ENCODE data around the gene TEX51.
A peak's percentile ranks its signal among the peaks of the same experiment; 100 is the strongest.

TEX51 gene

DNA sequence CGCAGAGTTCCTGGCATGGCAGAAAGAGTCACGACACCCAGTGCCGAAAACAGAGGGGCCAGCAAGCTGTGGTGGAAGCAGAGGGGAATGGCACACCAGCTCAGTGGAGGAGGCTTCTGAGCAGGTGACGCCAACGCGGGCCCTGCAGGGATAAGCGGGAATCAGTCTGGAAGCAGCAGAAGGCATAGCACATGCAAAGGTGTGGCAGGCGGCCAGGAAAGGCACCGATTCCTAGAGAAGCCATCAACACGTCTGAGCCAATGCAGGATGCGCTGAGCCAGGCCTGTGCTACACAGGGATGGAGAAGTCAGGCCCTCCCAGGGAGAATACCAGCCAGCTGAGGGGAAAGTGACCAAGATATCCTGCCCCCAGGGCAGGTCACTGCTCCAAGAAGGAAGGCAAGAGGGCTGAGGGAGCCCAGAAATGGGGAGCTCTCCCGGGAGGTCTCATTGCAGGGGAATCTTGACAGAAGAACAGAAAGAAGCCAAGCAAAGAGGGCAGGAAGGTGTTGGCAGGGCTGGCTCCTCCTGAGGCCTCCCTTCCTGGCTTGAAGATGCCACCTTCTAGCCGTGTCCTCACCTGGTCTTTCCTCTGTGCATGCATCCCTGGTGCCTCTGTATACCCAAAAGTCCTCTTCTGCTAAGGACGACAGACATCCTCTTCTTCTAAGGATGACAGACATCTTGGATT, 16.3 kb downstream of the TEX51 start:
- DNase-seq (ENCODE audit: low read depth) = no peak

DNA sequence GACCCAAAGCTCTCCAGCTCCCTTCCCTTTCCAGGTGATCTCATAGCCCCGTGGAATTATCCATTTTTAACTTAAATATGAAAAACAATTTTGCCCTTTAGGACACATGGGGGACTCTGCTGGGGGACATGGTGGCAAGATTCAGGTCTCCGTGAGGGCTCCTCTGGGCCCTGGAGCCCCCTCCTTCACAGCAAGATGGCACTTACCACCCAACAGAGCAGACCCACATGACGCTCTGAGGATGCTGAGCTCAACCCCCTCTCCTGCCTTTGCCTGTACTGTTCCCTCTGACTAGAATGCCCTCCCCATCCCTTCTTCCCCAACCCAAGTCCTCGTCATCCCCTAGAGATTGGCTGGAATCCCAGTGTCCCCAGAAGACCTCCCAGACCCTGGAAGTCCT, 17.2 kb downstream of the TEX51 start:
- no peak for DNase-seq (ENCODE audit: low read depth)

DNA sequence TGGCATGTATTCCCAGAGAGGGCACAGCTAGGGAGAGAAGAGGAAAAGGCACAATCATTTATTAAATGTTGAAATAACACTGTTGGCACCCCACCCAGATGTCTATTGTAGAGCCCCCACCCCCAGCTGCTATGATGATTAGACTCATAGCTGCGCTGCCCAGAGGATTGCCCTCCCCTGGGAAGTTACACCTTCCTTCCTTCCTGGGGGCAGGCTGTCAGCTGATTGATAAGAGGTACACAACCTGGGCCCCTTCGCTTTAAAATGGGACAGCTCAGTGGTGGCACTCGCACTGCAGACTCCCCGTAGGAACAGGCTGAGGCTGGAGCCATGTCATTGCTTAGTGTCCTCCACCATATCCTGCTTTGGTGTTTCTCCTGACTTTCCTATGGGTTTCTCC, 18.1 kb downstream of the TEX51 start:
- no peak for DNase-seq (ENCODE audit: low read depth)

DNA sequence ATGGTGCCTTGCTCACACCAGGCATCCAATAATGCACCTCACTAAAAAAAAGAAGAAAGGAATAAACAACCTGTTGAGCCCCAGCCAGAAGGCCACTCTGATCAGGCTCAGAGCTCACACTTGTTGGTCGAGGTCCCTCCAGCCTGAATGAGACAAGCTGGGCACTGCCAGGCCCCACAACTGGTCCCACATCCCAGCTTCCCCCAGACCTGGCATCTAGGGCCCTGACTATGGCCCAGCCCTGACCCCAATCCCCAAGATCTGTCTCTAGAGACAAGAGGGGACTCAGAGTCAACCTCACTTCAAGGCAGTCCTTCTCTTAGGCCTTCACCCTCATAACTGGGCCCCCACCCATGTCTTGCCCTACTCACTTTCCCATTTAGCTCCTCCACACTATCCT, 22.4 kb downstream of the TEX51 start:
- no peak for DNase-seq (ENCODE audit: low read depth)

DNA sequence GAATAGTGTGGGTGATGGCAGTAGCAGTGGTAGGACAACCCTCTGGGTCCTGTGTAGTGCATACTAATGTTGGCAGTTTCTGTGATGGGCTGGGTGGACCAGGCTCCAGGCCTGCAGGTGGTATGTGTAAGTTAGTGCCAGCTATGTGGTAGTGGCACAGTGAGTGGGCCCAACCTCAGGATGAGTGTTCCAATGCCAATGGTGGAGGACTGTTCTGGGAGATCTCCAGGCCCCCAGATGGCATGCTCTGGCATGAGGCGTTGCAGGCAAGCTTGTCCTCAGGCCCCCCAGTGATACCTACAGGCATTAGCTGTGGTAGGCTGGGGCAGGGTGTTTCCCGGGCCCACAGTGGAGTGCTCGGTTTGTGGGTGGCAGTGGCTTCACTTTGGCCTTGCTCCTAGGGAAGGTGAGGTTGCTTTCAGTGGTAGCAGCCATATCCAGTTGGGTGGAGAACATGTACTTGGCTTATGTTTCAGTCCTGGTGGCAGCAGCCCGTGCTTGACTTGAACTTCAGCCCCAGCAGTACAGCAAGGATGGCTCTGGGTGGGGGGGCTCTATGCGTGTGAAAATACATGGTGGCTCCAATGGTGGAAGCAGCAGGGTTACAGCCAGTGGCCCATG, 32.4 kb downstream of the TEX51 start:
- no peak for DNase-seq (ENCODE audit: low read depth)

DNA sequence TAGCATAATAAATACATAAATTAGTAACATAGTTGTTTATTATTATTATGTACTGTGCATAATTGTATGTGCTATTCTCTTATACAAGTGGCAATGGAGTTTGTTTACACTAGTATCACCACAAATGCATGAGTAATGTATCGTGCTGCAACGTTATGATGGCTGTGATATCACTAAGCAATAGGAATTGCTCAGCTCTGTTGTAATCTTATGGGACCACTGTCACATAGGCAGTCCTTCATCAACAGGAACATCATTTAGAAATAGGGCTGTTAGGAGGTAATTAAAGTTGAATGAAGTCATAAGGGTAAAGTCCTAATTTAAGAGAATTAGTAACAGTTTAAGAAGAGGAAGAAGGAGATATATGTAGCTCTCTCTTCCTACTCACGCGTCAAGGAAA, 33.8 kb downstream of the TEX51 start:
- no peak for DNase-seq (ENCODE audit: low read depth)

DNA sequence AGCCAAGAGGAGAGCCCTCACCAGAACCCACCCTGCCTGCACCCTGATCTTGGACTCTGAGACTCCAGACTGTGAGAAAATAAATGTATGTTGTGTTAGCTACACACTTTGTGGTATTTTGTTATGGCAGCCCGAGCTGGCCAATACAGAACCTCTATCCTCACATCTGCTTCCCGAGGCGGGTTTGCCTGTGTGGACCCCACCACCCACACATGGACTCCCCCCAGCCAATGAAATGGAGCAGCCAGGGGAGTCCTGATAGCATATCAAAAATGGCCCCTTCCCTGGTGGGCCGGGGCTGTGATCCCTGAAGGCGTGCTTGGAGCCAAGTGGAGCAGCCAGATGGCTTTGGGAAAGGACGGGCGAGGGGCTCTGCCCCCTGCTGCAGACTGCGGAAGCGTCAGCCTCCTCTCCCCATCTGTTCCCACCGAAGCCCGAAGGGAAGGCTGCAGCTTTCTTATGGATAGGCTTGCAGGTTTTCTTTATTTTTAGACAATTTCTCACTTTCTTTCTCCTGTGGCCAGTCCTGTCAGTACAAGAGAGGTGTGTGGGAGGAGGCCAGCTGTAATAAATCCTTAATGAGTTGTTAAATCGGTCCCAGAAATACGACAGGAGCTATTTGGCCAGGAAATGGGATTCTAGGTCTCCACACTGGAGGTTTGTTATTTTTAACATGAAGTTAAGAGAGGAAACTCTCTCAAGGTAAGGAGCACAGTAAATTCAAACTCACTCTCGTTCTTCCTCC, 34.4 kb downstream of the TEX51 start:
- no peak for DNase-seq (ENCODE audit: low read depth)

DNA sequence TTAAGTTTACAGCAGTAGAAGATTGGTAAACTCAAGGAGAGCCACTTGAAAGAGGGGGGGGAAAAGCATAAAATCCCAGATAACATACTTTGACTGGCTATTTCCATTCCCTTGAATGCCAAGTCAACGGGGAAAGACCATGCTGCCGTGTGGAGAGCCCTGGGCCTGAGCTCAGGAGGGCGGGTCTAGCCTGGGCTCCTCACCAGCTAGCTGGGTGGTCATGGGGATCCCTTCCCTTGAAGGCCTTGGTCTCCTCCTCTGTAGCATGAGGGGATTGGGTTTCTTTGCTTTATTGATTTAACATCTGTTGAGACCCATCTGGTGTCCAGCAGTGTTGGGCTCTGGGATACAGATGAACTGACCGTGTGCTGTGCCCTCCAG, 35.0 kb downstream of the TEX51 start:
- DNase-seq (ENCODE audit: low read depth) = no peak

DNA sequence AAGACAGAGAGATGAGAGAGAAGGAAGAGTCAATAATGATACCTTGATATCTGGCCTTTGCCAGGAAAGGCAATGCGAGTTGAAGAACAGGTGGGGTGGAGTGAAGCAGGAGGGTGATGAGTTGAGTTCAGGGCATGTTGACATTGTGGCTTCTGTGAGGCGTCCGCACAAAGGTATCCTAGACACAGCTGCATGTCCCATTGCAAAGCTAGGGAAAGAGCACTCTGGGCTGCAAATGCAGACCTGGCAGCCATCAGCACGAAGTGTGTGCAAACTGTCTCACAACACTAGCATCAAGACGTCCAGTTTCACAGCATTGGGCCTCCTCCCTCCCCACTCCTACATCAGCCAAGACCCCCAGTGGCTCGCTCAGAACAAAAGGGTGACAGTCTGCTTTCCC, 36.1 kb downstream of the TEX51 start:
- DNase-seq (ENCODE audit: low read depth) = no peak

DNA sequence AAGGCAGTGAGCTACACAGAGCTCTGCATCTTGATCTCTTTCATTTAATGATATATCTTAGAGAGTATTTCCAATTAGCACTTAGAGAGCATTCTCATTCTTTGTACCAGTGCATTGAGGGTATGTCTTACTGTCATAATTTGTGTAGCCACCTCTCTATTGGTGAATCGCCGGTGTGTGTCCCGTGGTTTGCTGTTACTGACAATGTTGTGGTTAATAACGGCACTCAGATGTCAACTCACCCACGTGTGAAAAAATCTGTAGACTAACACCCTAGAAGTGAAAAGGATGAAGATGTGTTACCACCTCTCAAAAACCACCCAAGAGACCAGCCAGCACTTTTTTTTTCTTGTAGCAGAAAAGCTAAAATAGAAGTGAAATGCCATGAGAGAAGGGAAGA, 37.1 kb downstream of the TEX51 start:
- DNase-seq (ENCODE audit: low read depth) = no peak

DNA sequence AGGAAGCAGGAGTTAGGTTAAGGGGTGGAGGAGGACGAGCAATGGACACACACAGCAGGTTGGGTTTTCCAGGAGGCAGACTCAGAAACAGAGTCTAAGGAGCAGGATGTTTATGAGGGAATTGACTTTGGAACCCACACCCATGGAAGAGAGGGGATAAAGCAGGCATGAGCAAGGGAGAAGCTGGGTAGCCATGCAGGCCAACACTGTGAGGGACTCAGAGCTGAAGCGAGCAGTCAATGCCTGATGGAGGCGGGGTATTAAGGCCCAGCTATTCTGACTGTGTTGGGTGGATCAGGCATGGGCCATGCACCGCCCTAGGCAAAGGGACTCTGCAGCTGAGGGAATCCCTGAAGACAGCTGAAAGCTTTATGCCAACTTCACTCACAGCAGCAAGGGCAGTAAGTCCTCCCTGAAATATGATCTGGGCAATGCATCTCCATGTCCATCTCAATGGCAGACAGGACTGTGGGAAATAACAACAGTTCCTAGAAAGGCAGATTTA, 37.6 kb downstream of the TEX51 start:
- DNase-seq (ENCODE audit: low read depth) = no peak

DNA sequence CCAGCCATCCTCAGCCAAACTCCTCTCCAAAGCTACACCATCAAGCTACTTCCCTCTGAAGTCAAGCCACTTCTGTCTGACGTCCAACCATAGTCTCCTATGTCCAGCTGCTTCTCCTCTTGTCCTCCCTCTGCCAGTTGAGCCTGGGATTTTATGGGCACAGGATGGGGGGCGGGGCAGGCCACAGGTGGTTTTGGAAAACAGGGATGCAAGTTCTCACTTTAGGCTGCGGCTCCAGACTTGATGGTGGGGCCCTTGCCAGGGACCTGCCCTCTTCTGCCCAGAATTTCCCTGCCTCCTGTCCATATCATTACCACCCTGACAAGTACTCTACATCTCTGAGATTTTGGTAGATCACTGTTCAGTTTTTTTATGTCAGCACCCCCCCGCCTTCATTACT, 41.6 kb downstream of the TEX51 start:
- no peak for DNase-seq (ENCODE audit: low read depth)

DNA sequence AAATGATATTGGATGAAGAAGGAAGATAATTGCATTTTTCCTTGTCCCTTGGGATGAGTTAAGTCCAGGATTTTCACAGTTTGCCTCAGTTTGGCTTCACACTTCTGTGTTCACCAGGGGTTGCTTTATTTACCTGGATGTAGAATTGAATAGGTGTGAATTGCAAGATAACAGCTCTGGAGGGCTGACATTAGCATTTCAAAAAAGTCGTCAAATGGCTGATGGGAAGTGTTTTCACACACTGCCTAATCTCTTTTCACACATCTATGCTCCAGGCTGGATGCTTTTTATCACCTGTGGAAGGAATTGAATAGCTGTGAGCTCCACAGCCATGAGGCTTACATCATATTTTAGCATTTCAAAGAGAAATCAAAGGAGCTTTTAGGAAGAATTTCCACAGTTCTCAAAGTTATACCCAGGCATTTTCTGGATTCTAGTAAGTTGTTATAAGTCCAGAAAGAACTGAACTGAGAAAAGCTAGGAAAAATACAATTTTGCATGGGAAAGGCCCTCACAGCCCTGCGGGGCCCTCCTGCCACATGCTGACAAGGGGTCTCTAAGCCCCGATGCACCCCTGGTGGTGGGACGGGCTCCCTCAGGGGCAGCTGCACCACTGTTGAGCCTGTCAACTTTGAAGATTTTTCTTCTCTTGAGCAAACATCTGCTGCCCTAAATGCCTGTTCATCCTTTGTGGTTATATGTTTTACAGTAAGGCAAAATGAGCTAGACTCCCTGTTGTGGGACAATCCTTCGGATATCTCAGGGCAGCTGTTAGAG, 43.9 kb downstream of the TEX51 start:
- no peak for DNase-seq (ENCODE audit: low read depth)

DNA sequence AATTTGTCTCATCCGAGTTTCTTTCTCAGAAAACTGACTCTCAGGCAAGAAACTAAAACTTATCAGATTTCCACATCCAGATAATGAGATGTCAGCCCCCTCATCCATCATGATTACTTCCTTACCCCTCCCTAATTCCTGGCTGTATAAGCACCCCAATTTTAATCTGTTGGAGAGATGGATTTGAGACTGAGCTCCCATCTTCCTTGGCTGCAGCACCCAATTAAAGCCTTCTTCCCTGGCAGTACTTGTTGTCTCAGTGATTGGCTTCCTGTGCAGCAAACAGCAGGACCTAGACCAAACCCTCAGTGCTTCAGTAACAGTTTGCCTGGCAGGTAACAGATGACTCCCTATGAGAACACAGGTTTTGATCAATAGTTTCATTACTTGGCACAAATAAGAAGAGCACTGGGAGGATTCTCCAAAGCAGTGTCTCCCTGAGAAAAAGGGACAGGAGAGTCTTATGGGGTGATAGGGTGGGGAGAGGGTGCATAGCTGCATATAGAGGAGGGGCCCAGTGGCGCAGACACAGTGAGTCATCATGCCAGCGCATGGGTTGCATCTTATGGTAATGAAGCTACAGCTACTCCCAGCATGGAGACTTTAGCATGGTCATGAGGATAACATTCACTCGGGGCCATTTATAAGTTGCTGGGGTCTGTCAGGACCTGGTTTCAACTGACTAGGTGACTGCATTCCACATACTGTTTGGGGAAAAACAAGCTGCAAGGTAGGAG, 45.1 kb downstream of the TEX51 start:
- DNase-seq (ENCODE audit: low read depth) = no peak

DNA sequence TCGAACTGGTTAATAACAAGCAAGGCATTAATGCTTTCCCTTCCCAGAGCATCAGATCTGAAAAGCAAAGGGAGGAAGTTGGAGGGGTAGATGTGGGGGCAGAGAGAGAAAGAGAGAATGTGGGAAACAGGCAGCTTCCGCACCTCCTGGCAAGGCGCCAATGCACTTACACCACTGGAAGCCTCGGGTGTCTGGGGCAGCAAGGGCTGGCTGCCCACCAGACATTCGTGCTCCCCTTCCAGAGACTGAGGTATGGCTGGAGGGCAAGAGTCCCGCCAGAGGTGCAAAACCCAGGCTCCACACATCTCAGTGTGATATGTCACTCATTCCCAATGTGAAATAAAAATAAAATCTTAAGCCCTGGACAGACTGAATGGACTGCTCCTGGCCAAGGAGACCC, 46.4 kb downstream of the TEX51 start:
- no peak for DNase-seq (ENCODE audit: low read depth)

DNA sequence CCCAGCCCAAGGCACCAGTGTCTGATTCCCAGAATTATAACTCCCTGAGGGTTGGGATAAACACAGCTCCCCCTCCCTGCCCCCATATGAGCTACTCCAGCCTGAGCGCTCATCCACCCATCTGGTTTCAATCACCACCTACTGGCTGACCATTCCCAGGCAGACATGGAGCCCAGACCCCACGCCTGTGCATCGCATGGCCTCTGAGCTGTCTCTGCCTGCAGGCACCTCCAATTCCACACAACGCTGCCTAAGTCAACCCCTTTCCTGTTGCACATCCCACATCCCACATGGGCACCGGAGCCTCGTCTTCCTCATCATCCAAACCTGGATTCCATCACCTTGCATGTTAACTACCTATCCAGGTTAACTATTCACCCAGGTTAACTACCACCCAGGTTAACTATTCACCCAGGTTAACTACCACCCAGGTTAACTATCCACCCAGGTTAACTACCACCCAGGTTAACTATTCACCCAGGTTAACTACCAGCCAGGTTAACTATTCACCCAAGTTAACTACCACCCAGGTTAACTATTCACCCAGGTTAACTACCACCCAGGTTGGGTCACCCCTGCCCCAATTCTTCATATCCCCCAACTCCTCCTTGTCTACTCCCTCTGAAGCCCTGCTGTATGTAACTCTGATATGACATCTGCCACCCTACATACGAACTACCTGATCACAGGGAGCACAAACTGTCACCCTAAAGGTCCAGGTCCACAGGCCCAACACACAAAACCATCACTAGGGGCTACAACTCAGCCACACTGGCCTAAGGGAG, 47.8 kb downstream of the TEX51 start:
- peak; percentile 20 for DNase-seq (ENCODE audit: low read depth)

DNA sequence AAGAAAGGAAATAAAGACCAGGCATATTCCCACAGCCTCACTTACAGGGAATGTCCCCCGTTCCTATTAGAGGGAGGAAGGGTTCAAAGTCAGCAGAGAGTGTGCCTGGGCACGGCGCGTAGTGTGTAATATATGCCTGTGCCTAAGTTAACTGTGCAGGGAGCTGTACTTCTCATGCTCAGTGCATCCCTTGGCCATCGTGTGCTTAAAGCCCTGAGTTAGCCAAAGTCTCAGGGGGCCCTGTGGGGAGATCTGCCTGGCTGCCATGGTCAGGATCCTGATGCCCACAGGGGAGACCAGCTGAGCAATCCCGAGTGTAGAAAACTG, 48.4 kb downstream of the TEX51 start:
- no peak for DNase-seq (ENCODE audit: low read depth)

DNA sequence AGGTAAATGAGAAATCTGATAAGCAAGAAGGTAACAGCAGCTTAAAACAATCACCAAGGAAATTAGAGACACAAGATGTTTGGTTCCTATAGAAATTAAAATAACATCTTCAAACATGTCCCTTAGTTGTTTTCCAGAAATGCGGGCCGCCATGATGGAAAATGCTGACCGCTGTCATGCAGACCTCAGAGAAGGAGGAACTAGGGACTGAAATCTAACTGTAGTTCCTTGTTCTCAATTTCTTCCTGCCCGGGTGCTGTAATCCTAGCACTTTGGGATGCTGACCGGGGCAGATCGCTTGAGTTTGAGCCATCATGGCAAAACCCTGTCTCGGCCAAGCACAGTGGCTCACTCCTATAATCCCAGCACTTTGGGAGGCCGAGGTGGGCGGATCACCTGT, 51.1 kb downstream of the TEX51 start:
- DNase-seq (ENCODE audit: low read depth) = no peak

DNA sequence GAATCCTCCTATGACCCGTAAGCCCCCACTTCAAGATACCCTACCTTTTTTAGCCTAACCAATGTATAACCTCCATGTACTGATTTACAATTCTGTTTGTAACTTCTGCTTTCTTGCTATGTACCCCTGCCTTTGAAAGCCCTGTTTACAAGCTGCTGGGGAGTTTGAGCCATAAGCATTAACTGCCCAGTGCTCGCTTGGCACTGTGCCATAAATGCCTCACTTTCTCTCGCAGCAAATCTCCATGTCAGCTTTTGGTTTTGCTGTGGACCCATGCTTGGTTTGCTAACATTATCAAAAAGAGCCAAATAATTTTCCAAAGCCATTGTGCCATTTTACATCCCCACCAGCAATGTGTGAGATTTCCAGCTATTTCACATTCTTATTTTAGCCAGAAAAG, 51.8 kb downstream of the TEX51 start:
- no peak for DNase-seq (ENCODE audit: low read depth)
